A673 (cell line): ENCODE data around the gene ASPG.

Experiments used
- CTCF ChIP-seq: fragments of 300-800, 200-600 bp; sonication (generic); conservative IDR thresholded peaks from 2 replicates; pipeline ENCODE4 v1.5.1; 2017; ENCODE audit warnings: low read depth, mild to moderate bottlenecking, antibody characterized with exemption, low read length, moderate library complexity, mixed read lengths
- EZH2 ChIP-seq: fragments of 200-600 bp; sonication (generic); IDR thresholded peaks from 2 replicates; pipeline ENCODE4 v1.6.1; 2017; ENCODE audit warnings: borderline replicate concordance, low read depth, mild to moderate bottlenecking, mixed read lengths, antibody characterized with exemption, low read length; ENCODE audit not compliant: poor library complexity, severe bottlenecking

DNA sequence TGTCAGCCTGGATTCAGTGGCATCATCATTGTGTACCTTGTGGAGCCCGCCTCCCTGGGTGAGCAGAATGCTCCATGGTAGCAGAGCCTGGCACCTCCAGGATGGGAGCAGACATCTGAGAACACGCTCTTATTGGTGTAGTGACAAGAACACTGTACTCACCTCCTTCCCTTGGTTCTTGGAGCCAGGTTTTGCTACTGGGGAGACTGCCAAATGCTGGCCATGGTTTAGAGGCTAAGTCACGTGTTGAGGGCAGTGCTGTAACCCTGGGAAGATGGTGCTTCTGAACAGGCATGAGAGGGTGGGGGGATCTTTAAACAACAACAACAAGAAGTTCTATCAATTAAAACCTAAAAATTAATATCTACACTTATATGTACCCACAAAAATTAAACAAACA lies 47.6 kb upstream of the ASPG start:
- TF ChIP-seq CTCF, result no peak
- TF ChIP-seq EZH2, result no peak
